SHP77 (cell line): ENCODE results near the gene MYBBP1A.
A peak's percentile ranks its signal among the peaks of the same experiment; 100 is the strongest.
"Not testable (repeated sequence)": the region's sequence is repeated elsewhere in the genome, so short reads cannot be mapped to it uniquely, and the experiment has no call there.

Source experiments
- DNase-seq, 2 experiments: peaks; one replicate each; lab custom pipeline; 2025; lab: John Stamatoyannopoulos, UW

The MYBBP1A gene, protein sequence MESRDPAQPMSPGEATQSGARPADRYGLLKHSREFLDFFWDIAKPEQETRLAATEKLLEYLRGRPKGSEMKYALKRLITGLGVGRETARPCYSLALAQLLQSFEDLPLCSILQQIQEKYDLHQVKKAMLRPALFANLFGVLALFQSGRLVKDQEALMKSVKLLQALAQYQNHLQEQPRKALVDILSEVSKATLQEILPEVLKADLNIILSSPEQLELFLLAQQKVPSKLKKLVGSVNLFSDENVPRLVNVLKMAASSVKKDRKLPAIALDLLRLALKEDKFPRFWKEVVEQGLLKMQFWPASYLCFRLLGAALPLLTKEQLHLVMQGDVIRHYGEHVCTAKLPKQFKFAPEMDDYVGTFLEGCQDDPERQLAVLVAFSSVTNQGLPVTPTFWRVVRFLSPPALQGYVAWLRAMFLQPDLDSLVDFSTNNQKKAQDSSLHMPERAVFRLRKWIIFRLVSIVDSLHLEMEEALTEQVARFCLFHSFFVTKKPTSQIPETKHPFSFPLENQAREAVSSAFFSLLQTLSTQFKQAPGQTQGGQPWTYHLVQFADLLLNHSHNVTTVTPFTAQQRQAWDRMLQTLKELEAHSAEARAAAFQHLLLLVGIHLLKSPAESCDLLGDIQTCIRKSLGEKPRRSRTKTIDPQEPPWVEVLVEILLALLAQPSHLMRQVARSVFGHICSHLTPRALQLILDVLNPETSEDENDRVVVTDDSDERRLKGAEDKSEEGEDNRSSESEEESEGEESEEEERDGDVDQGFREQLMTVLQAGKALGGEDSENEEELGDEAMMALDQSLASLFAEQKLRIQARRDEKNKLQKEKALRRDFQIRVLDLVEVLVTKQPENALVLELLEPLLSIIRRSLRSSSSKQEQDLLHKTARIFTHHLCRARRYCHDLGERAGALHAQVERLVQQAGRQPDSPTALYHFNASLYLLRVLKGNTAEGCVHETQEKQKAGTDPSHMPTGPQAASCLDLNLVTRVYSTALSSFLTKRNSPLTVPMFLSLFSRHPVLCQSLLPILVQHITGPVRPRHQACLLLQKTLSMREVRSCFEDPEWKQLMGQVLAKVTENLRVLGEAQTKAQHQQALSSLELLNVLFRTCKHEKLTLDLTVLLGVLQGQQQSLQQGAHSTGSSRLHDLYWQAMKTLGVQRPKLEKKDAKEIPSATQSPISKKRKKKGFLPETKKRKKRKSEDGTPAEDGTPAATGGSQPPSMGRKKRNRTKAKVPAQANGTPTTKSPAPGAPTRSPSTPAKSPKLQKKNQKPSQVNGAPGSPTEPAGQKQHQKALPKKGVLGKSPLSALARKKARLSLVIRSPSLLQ (N-terminal part only)

DNA sequence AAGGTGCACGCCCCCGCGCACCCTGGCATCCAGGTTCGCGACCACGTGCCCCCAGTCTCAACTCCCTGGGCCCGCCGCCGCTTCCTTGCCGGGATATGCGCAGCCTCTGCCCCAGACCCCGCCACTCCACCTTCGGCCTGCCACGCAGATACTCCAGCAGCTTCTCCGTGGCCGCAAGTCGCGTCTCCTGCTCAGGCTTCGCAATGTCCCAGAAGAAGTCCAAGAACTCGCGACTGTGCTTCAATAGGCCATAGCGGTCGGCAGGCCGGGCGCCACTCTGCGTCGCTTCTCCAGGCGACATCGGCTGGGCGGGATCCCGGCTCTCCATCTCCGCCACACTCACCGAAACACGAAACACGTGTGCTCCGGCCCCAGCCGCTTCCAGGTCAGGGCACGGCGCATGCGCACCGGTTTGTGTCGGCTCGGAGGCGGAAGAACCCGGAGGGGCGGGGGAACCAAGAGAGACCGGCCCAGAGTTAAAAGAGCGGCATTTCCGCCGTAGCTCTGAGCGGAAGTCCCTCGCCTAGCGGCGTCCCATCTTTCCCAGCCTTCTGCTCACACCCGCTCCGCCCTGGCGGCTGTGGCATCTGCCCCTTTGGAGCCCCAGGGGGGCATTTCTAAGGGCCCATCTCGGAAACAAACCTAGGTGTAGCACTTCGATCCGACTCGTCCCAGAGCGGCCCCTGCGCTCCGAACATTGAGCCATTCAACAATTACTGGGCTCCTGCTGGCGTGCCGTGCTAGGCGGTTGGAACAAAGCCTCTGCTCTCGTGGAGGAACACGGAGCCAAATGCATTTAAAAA is at the start of gene MYBBP1A:
MYBBP1A (minus strand) TSS at position 388 of the 803 bp plus-strand sequence; CDS start at position 328, 60 bp downstream.
- DNase-seq: peak; percentile 98 to 99

DNA sequence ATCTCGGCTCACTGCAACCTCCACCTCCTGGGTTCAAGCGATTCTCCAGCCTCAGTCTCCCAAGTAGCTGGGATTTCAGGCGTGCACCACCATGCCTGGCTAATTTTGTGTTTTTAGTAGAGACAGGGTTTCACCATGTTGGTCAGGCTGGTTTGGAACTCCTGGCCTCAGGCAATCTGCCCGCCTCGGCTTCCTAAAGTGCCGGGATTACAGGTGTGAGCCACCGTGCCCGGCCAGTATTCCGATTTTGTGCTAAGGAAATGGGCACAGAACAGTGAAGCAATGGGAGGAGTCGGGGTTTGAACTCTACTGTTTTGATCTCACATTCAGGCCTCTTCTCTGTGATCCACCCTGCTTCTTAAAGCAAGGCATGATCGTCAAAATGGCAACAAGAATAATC is 49.6 kb upstream of the MYBBP1A start:
- not testable (repeated sequence) for DNase-seq

DNA sequence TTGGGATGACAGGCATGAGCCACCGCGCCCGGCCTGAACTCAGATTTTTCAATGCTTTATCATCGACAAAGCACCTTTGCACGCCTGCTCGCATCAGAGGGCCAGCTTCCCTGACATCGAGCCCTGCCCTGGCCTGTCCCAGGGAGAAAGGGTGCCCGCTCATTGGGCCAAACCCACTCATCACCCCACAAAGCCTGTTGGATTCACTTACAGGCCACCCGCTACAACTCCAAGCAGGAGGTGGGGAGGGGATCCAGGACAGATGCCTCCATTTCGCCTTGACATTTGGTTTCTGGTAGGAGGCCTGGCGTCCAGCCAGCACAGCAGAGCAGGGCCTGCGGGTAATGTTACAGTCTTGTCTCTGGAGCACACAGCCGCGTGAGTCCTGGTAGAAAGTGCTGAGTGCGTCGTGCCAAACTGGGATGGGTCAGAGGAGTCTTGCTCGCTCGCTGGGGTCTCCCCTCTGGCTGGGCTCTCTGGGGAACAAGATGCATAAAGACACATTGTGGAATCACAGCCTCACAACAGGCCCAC is 49.0 kb upstream of the MYBBP1A start:
- peak; percentile 74 to 83 for DNase-seq

DNA sequence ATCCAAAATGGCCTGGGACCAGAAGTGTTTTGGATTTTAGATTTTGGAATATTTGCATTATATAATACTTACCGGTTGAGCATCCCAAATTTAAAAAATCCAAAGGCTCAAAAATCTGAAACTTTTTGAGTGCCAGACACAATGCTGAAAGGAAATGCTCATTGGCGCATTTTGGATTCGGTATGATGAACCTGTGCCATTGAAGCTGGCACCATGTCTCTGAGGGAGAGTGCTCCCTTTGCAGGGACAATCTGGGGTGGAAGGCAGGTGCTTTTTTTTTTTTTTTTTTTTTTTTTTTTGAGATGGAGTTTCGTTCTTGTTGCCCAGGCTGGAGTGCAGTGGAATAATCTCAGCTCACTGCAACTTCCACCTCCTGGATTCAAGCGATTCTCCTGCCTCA is 46.9 kb upstream of the MYBBP1A start:
- no peak for DNase-seq

DNA sequence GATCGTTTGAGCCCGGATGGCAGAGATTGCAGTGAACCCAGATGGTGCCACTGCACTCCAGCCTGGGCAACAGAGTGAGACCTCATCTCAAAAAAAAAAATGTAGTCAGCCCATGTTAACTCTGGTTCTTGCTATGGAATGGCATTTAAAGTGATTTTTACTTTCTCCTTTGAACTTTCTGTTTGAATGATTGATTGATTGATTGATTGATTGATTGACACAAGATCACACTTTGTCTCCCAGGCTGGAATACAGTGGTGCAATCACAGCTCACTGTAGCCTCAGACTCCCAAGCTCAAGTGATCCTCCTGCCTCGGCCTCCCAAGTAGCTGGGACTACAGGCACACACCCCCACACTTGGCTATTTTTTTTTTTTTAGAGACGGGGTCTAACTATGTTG is 46.1 kb upstream of the MYBBP1A start:
- DNase-seq: no peak

DNA sequence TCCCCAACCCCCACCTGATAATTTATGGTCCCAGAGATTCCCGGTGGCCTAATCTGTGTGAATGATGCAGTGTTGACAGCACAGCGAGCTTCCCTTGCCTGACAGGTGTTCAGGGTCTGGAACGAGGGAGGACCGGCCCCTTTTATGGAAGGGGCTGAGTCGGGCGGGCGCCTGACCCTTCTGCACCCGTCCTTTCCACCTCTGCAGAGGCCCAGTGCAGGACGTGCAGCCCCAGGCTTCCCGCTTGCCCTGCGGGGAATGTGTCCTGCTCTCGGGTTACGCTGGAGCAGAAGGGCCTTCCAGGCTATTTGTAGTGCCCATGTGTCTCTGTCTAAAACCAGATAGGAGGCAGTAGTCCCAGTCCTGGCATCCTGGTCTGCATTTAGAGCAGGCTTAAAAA is 45.4 kb upstream of the MYBBP1A start:
- DNase-seq: peak; percentile 58 to 62

DNA sequence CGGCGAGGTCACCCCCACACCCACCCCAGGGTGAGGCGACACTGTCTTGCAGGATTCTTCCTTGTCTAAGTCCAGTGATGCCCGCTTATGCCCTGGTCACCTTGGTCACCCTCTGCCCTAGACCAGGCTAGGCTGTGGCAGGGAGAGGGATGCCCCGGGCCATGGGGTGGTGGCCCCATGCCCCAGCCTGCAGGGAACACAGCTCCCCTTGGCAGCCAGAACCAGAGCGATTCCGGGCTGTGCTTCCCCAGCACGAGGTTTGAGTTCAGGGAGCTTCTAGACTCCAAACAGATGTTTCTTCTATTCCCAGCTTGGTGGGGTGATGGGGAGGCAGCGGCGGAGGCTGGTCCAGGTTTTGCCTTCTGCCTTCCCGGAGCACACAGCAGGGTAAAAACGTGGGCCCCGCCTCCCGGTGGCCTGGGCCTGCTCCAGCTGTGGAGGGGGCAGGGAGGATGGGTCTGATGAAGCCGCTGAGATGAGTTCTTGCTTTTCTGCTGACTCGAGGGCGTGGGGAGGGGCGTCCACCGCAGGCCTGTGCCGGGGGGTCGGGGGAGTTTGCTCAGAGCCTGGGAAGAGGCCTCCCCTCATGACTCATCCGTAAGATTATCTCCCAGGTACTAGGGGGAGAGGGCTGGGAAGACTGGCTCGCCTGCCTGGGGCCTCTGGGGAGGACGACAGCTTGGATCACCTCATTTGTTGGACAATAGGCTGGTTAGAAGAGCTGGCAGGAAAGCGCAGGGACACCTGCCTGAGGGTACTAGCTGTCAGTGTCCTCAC is 44.5 kb upstream of the MYBBP1A start:
- peak; percentile 39 to 73 for DNase-seq

DNA sequence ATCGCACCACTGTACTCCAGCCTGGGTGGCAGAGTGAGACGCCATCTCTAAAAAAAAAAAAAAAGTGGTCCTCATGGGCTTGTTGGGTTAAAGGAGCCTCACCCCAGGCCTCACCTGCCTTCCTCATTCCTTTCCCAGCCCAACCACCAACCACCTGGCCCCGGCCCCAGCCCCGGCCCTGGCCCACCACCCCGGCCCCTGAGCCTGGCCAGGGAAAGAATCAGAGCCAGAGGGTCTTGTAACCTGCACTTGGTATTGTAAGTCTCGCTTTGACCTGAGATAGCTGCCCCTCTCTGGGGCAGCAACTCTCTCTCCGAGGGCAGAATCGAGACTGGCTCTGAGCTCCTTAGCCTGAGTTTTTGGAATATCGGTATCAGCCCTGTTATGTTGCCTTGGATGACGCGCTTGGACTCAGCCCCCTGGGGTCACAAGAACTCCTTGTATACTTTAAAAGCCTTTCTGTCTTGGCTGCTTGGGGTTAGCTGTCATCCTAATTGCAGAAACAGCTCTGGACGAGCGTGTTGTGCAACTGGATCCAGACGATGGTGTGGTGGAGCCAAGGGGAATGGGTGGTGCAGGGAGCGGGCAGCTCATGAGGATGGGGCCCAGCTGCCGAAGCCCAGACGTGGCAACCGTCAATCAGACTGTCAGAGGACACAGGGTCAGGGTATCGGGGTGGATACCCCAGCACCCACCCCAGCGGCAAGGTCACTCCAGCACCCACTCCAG is 43.8 kb upstream of the MYBBP1A start:
- DNase-seq: no peak

DNA sequence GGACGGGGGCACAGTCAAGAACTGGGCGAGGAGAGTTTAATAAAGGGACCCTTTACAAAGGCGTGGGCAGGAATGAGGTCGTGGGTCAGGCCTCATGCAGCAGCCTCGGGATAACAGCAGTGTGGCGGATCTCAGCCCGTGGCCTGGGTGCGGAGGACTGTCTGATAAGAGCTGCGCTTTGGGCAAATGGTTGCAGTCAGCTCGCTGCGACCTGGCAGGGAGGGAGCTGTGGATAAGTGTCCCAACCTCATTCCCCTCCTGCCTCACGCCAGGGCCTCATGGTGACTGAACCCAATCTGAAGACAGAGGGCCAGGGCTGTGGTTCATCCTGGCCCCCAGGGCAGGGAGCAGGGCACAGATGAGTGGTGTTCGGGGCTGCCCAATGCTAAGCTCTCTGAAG is 42.8 kb upstream of the MYBBP1A start:
- no peak for DNase-seq

DNA sequence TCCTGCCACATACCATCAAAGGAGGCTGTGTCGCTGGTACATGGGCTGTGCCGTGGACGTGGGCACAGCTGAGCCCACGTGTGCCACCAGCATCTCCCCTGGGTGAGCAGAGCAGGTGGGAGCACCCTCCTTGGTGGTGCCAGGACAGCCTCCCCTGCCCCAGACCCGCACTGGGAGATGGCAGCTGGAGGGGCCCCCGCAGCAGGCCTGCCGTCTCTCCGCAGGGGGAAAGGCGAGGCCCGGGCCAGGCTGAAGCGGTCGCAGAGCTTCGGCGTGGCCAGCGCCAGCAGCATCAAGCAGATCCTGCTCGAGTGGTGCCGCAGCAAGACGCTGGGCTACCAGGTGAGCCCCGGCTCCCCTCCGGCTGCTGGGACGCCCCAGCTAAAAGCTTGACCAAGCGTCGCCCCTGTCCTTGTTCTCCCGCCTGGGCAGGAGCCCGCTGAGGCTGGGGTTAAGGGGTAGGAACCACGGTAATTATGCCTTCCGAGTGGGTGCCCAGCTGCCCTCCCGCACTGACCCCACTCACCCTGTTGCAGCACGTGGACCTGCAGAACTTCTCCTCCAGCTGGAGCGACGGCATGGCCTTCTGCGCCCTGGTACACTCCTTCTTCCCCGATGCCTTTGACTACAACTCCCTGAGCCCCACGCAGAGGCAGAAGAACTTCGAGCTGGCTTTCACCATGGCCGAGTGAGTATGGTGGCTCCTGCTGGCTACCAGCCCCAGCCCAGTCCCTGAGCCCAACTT is 41.6 kb upstream of the MYBBP1A start:
- no peak for DNase-seq

DNA sequence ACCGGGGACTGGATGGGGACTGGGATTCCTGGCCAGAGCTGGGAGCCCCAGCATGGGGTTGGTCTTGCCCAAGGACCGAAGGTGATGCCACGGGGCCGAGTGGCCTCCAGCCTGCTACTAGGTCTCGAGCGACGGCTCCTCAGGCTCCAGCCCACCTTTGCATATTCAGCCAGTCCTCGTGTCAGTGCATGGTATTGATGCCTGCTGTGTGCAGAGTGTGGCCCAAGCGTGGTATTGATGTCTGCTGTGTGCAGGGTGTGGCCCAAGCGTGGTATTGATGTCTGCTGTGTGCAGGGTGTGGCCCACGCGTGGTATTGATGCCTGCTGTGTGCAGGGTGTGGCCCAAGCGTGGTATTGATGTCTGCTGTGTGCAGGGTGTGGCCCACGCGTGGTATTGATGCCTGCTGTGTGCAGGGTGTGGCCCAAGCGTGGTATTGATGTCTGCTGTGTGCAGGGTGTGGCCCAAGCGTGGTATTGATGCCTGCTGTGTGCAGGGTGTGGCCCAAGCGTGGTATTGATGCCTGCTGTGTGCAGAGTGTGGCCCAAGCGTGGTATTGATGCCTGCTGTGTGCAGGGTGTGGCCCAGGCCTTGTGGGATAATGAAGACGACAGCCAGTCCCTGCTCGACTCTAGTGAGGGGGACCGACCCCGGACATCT is 40.6 kb upstream of the MYBBP1A start:
- not testable (repeated sequence) for DNase-seq

DNA sequence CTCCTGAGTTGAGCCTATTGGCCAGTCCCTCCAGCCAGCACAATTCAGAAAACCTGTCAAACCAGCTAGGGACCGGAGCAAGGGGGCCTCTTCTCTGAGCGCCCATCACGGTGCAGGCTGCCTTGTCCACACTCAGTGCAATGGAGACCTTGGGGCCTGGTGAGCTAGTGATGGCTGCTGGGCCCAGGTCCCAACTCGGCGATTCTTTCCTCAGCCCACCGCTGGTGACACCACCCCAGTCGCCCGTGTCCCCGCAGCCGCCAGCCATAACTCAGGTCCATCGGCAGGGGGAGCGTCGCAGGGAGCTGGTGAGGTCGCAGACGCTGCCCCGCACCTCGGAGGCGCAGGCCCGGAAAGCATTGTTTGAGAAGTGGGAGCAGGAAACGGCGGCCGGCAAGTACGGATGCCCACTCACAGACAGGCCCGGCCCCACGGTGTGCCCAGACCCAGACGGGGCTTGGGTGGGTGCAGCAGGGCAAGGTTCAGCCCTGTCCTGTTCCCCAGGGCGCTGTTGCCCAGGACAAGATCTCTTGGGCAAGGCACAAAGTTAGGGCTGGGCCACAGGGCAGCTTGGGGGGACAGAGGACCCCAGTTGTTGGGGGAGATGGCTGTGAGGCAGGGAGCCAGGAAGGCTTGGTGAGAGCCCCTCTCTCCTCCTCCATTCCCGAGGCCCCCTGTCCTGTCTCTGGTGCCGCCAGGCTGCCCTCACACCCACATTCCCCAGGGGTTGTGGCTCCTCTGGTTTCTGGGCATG is 39.9 kb upstream of the MYBBP1A start:
- no peak for DNase-seq

DNA sequence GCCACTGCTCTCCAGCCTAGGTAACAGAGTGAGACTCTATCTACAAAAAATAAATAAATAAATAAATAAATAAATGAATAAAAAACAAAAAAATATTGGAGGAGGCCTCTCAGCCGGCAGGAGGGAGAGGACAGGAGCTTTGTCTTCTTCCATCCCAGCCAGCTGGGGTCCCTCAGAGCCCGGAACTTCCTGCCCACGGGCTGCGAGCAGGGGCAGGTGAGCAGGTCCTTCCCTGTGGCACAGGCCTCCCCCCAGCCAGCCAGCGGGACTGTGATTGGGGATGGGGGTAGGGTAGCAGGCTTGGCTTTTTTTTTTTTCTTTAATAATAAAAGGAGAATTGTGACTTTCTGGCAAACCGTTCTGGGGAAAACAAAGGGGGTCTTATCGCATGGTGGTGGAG is 39.2 kb upstream of the MYBBP1A start:
- no peak for DNase-seq

DNA sequence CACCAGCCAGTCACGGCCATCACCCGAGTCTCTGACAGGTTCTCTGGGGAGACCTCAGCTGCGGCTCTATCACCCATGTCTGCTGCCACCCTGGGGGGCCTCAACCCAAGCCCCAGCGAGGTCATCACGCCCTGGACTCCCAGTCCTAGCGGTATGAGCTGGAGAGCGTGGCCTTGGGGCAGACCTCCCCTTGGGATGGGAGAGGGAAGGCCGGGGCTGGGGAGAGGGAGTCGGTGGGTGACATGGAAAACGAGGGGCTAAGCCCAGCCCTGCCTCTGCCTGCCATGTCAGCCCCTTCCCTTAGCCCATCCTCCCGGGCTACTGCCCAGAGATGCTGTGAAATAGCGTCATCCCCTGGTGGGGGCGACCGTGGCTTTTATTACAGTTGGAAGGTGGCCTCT is 37.8 kb upstream of the MYBBP1A start:
- no peak for DNase-seq

DNA sequence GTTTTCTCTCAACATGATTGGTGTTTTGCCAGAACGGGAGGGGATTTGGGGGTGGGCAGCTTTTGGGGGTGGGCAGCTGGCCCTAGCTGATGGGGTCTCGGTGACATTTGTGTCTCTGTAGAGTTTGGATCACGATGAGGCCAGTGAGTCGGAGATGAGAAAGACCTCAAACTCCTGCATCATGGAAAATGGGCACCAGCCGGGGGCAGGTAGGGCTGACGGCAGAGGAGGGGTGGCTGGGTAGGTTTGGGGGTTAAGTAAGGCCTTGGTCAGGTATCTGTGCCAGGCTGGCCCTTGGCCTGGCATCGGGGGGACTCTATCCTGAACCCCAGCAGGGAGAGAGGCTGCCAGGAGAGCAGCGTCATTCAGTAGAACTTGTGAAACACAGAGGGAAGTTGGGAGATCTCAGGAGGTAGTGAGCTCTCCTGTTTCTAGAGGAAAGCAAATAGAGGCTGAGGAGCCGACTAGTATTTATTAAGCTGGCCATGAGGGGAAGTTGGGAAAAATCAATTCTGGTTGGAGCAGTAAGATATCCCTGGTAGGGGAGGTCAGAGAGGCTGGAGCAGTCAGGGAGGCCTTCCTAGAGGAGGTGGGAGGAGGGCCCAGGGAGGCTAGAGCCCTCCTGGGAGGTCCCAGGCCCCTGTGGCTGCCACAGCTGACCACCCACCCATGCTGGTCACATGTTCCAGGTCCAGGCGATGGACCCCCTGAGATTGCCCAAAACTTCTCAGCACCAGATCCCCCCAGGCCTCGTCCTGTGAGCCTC is 37.2 kb upstream of the MYBBP1A start:
- DNase-seq: no peak

DNA sequence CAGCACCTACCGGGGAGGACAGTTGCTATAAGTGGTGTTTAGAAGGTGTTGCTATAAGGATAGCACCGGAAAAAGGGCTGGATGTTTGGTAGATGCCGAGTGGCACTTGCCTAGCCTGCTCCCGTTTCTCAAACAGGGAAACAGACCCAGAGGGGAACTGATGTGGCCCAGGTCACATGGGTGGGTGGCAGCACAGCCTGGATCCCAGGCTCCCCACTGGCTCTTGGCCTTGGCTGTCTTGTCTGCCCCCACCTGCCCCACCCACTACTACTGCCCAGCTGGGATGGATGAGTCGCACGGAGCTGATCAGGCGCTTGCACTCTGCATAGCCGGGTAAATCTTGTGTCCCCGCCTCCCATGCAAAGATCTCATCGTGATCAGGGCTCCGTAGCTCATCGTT is 36.3 kb upstream of the MYBBP1A start:
- DNase-seq: no peak

DNA sequence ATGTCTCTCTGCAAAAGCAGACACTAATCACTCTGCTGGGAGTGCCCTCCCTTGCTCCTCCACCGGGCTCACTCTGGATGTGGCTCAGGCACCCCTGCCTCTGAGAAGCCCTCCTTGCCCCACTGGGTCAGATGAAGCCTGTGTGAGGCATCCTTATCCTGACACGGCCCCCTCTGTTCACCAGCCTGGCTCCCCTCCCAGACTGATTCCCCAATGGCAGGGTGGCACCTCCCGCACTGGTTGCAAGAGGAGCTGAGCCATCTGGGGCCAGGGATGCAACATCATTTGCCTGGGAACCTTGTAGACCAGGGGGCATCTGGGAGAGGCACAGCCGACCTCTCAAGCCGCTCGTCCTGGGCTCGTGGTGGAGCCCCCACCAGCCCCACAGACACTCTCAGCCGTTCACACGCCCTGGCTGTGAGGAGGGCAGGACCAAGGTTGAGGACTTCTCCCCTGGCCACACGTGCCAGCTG is 35.8 kb upstream of the MYBBP1A start:
- DNase-seq: no peak
